GM19468 (cell line): ENCODE data around the gene UGGT1.
A peak's percentile ranks its signal among the peaks of the same experiment; 100 is the strongest.

Experiments
- ATAC-seq: cut with Tn5 transposase; IDR thresholded peaks from one replicate; pipeline ENCODE4 v1.9.1; 2021; ENCODE audit warnings: mild to moderate bottlenecking, moderate library complexity, moderate number of reproducible peaks; ENCODE audit not compliant: unreplicated experiment; ENCODE audit errors: extremely low read depth

UGGT1 gene

GRCh38 chr2:128090945-128091725 is at the start of gene UGGT1:
UGGT1 (plus strand) TSS chr2:128091200; CDS start chr2:128091358, 158 bp downstream.
- peak; percentile 86 for ATAC-seq

GRCh38 chr2:128041561-128041960 is 49.4 kb upstream of the UGGT1 start:
- no peak for ATAC-seq

- no peak for ATAC-seq
Observed at GRCh38 chr2:128043041-128043440, 48.0 kb upstream of the UGGT1 start.

GRCh38 chr2:128053331-128053730 is 37.7 kb upstream of the UGGT1 start:
- no peak for ATAC-seq

GRCh38 chr2:128054104-128054885 is 36.7 kb upstream of the UGGT1 start:
- no peak for ATAC-seq

GRCh38 chr2:128057334-128057733 is 33.7 kb upstream of the UGGT1 start:
- ATAC-seq = no peak

GRCh38 chr2:128058114-128058513 is 32.9 kb upstream of the UGGT1 start:
- no peak for ATAC-seq

- no peak for ATAC-seq
Observed at GRCh38 chr2:128062571-128062970, 28.4 kb upstream of the UGGT1 start.

- ATAC-seq = no peak
Observed at GRCh38 chr2:128064353-128064752, 26.6 kb upstream of the UGGT1 start.

GRCh38 chr2:128069769-128070168 is 21.2 kb upstream of the UGGT1 start:
- no peak for ATAC-seq

GRCh38 chr2:128073278-128073677 is 17.7 kb upstream of the UGGT1 start:
- no peak for ATAC-seq

GRCh38 chr2:128076461-128077106 is 14.4 kb upstream of the UGGT1 start:
- ATAC-seq = no peak

- ATAC-seq = no peak
Observed at GRCh38 chr2:128084757-128085156, 6.2 kb upstream of the UGGT1 start.

GRCh38 chr2:128086244-128086643 is 4.8 kb upstream of the UGGT1 start:
- no peak for ATAC-seq

- ATAC-seq = no peak
Observed at GRCh38 chr2:128090575-128090944, 440 bp upstream of the UGGT1 start.

- no peak for ATAC-seq
Observed at GRCh38 chr2:128091726-128092080, 703 bp downstream of the UGGT1 start.

- no peak for ATAC-seq
Observed at GRCh38 chr2:128092656-128093055, 1.7 kb downstream of the UGGT1 start.

- ATAC-seq = no peak
Observed at GRCh38 chr2:128093762-128094161, 2.8 kb downstream of the UGGT1 start.

GRCh38 chr2:128095201-128095600 is 4.2 kb downstream of the UGGT1 start:
- no peak for ATAC-seq

- no peak for ATAC-seq
Observed at GRCh38 chr2:128103407-128103806, 12.4 kb downstream of the UGGT1 start.

GRCh38 chr2:128105072-128105471 is 14.1 kb downstream of the UGGT1 start:
- no peak for ATAC-seq
